Progenitor cell of endocrine pancreas (in vitro differentiated cells): ENCODE results near the gene PPP3CA. TPM values are rescaled to one million over a fixed set of nuclear protein-coding genes. Genes with fewer than 3 reads are reported as not detected.

ENCODE experiments used
- DNase-seq: peaks from one replicate; pipeline ENCODE4 v3.0.0; 2021; ENCODE audit warnings: low spot score; ENCODE audit not compliant: unreplicated experiment
- H3K27ac Mint-ChIP-seq: 2 replicates; pipeline ENCODE4 v1.8.0; 2021; ENCODE audit warnings: mild to moderate bottlenecking, moderate library complexity, mixed read lengths
- H3K27me3 Mint-ChIP-seq: 2 replicates; pipeline ENCODE4 v1.8.0; 2021; ENCODE audit warnings: mixed read lengths
- H3K36me3 Mint-ChIP-seq: 2 replicates; pipeline ENCODE4 v1.8.0; 2022; ENCODE audit warnings: mixed read lengths; ENCODE audit not compliant: insufficient read depth
- H3K4me1 Mint-ChIP-seq: 2 replicates; pipeline ENCODE4 v1.8.0; 2021; ENCODE audit warnings: low read depth, mixed read lengths
- H3K4me3 Mint-ChIP-seq: 2 replicates; pipeline ENCODE4 v1.8.0; 2021; ENCODE audit warnings: low read depth, mild to moderate bottlenecking, moderate library complexity, mixed read lengths
- H3K9me3 Mint-ChIP-seq: 2 replicates; pipeline ENCODE4 v1.8.0; 2021; ENCODE audit warnings: low read depth, mixed read lengths
- CTCF ChIP-seq: fragments of 200-600 bp; sonication (generic); IDR thresholded peaks from one replicate; pipeline ENCODE4 v1.5.0; 2021; ENCODE audit warnings: antibody characterized with exemption, mild to moderate bottlenecking; ENCODE audit not compliant: unreplicated experiment
- total RNA-seq: library from RNA; stranded (reverse); gene quantifications from 2 replicates; pipeline ENCODE4 v1.2.1, GENCODE V29; 2021

Gene PPP3CA
- total RNA-seq, 1 donor from 2014 or later: 22.5 TPM

- no peak overlapping the region for H3K4me3 Mint-ChIP-seq
- no peak for DNase-seq
- no peaks in the 10 kb centered on the region for H3K27me3 Mint-ChIP-seq
- H3K9me3 Mint-ChIP-seq: no peaks in the 10 kb centered on the region
- no peak overlapping the region for H3K27ac Mint-ChIP-seq
- H3K36me3 Mint-ChIP-seq: no peaks in the 10 kb centered on the region
- no peak for TF ChIP-seq CTCF
- peaks cover 7% of the 10 kb centered on the region for H3K4me1 Mint-ChIP-seq
These were observed 363.9 kb downstream of the PPP3CA start for GRCh38 chr4:100983426-100983825.

DNA sequence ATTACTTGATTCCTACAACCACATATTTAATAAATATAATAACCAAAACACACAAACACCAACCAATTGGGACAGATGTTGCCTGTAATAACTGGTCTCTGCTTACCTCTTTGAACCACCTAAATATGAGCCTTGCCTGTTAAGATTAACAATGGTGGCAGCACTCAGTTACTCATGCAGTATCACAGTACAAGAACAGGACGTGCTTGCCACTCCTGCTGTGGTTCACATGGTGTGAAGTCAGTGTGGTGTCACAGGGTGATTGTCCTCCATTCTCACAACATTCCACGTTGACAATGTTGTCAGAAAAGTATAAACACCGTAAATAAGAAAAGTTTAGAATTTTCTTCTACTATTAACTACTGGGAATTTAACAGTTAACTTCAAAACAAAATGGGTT lies 365.0 kb downstream of the PPP3CA start:
- no peak for DNase-seq
- no peaks in the 10 kb centered on the region for H3K9me3 Mint-ChIP-seq
- no peaks in the 10 kb centered on the region for H3K36me3 Mint-ChIP-seq
- H3K4me3 Mint-ChIP-seq: no peak overlapping the region
- no peak overlapping the region for H3K27ac Mint-ChIP-seq
- TF ChIP-seq CTCF: no peak
- H3K4me1 Mint-ChIP-seq: peaks cover 7% of the 10 kb centered on the region
- H3K27me3 Mint-ChIP-seq: no peaks in the 10 kb centered on the region

DNA sequence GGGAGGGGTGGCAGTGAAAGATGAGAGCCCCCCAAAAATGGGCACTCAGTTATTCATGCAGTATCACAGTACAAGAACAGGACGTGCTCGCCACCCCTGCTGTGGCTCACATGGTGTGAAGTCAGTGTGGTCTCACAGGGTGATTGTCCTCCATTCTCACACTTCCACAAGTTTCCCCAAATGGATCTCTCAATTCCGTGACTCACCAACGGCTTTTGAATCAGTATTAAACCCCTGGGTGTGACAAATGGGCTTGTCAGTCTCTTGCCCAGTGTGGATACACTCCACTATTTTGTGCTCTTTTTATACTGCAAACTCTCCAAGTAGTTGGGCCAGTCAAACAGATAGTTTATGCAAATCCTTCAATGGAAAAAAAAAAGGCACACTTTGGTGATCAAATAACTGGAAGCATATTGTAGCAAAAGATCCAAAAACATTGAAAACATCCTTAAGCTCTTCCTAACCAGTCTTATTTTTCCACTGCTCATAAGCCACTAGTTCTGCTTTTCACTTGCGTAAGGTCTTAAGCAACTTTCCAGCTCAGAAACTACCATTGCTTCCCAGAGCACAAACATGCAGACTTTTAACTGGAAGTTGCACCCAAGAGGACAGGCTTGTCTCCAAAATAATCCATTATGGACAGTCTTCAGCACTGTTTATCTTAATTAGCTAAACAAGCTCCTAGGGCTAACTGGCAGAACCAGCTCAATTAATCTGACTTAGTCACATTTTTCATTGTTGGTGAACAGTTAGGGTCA lies 365.7 kb downstream of the PPP3CA start:
- no peak overlapping the region for H3K4me3 Mint-ChIP-seq
- no peak for TF ChIP-seq CTCF
- no peak for DNase-seq
- no peaks in the 10 kb centered on the region for H3K27me3 Mint-ChIP-seq
- H3K9me3 Mint-ChIP-seq: no peaks in the 10 kb centered on the region
- H3K36me3 Mint-ChIP-seq: no peaks in the 10 kb centered on the region
- peaks cover 5% of the 10 kb centered on the region for H3K4me1 Mint-ChIP-seq
- no peak overlapping the region for H3K27ac Mint-ChIP-seq

- H3K36me3 Mint-ChIP-seq: no peaks in the 10 kb centered on the region
- H3K27ac Mint-ChIP-seq: no peak overlapping the region
- H3K4me1 Mint-ChIP-seq: peaks cover 5% of the 10 kb centered on the region
- TF ChIP-seq CTCF: no peak
- DNase-seq: no peak
- H3K27me3 Mint-ChIP-seq: no peaks in the 10 kb centered on the region
- no peaks in the 10 kb centered on the region for H3K9me3 Mint-ChIP-seq
- no peak overlapping the region for H3K4me3 Mint-ChIP-seq
These were observed 367.6 kb downstream of the PPP3CA start for GRCh38 chr4:100979736-100980135.

- Mint-ChIP-seq H3K4me1 (peaks cover 5% of the 10 kb centered on the region), H3K27me3 (no peaks in the 10 kb centered on the region), H3K27ac (no peak overlapping the region), H3K4me3 (no peak overlapping the region), H3K9me3 (no peaks in the 10 kb centered on the region), H3K36me3 (no peaks in the 10 kb centered on the region)
- no peak for TF ChIP-seq CTCF
- DNase-seq: no peak
These were observed 369.5 kb downstream of the PPP3CA start for GRCh38 chr4:100977746-100978397.
